ENCODE measurements around the gene FBLN2.

FBLN2 gene

GRCh38 chr3:13533885-13534301 is 15.0 kb upstream of the FBLN2 start:
- DNase-seq = no peak

GRCh38 chr3:13535526-13535875 is 13.4 kb upstream of the FBLN2 start:
- no peak for DNase-seq

- no peak for DNase-seq
Measured at GRCh38 chr3:13535905-13536304, 13.0 kb upstream of the FBLN2 start.

- no peak for DNase-seq
Measured at GRCh38 chr3:13536432-13536831, 12.5 kb upstream of the FBLN2 start.

- no peak for DNase-seq
Measured at GRCh38 chr3:13536832-13537231, 12.1 kb upstream of the FBLN2 start.

- DNase-seq = no peak
Measured at GRCh38 chr3:13537244-13537908, 11.5 kb upstream of the FBLN2 start.

DNA sequence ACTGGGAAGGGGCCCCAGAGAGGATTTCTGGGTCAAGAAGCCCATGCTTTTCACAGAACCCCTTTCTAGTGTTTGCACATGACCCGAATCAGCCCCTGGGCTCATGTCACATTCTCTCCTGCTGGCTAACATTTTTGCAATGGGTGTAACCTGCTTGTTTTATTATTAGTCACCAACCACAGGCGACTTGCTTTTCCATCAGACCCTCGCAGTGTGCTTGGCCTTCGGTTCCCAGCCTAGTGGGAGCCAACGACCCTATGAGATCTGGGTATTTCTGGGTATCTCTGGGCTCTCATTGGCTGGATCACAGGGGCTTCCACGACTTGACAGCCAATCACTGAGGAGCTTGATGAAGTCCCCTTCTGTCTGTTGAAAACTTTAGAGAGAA is 11.0 kb upstream of the FBLN2 start:
- DNase-seq = no peak

- DNase-seq = no peak
Measured at GRCh38 chr3:13538520-13539291, 10.2 kb upstream of the FBLN2 start.

GRCh38 chr3:13539292-13539638 is 9.7 kb upstream of the FBLN2 start:
- DNase-seq = no peak

GRCh38 chr3:13539671-13540070 is 9.3 kb upstream of the FBLN2 start:
- no peak for DNase-seq

DNA sequence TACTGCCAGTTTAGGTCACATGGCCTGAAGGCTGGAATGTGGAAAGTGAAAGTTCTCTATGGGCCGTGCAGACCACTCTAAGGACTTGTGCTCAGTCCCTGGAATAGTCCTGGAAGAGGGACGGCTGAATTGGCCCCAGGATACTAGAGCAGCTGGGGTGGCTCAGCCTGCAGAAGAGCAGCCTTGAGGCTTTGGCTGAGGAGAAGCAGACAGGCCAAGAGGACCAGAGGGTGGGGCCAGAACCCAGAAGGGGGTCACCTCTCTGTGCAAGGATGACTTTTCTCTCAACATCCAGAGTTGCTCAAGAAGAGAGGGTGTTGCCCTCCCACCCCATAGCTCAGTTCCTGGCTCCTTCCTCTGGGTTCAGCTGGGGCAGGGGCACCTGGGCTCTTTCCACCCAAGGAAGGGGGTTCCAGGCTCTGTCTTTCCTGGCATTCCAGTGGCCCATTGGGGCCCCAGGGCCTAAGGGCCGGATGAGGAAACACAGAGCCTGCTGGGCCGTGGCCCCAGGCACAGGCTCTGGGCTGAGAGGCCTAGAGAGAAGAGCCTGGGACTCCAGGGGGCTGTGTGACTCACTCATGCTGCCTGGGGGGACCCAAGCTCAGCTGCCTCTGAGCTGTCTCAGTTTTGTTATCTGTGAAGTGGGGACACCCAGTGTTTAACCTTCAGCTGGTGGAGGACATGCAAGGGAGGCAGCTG is 8.5 kb upstream of the FBLN2 start:
- no peak for DNase-seq

DNA sequence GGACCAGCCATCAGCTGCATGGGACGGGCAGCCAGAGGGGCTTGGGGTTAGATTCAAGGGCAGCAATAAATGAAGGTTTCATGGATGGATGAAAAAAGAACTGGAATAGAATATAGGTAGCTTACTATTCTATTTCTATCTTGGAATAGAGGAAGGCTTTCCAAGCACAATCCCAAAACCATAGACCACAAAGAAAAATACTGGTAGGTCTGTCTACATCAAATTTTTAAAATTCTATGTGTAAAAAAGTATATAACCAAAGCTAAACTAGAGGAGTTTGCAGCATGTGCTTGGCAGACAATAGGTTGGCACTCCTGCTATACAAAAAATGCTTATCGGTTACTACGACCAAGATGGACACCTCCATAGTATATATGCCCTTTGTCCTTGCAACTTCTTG is 7.2 kb upstream of the FBLN2 start:
- no peak for DNase-seq

GRCh38 chr3:13542142-13542541 is 6.8 kb upstream of the FBLN2 start:
- no peak for DNase-seq

DNA sequence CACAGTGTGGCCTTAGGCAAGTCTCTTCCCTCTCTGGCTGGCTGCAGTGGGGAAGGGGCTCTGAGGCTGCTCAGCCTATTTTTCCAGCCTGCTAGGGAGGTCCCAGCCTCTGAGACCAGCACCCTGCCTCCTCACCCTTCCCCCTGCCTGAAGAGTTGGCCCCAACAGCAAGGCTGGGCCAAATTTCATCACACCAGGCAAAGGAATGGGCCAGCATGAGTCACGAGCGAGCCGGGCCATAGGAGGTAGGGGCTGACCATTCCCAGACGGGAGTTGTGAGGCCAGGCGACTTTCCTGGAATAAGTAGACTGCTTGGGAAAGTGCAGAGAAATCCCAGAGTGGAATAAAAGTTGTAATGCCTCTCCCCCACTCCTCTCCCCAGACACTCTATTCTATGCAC is 5.7 kb upstream of the FBLN2 start:
- no peak for DNase-seq

GRCh38 chr3:13544293-13544831 is 4.6 kb upstream of the FBLN2 start:
- no peak for DNase-seq

- DNase-seq = no peak
Measured at GRCh38 chr3:13544951-13545651, 3.8 kb upstream of the FBLN2 start.

DNA sequence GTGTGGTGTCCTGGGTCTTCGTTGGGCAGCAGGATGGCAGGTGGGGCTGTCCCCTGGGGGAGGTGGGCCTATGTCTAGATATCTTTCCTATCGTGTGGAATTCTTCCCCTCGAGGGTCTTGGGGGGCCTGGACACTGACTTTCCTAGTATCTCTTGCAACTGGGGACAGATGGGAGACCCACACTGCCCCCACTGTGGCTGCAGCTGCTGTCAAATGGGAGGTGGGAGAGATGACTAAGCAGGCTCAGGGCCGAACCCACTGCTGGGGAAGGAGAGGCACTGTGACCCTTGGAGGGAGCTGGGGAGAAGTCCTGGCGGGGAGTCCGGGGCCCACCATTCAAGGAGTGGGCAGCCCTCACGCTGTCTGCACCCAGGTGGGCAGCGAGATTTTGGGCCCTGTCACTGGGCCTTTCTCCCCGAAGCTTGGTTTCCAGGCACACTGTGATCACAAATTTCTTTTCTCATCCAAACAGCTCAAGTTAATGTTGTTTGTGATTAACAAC is 2.9 kb upstream of the FBLN2 start:
- no peak for DNase-seq

GRCh38 chr3:13546667-13547171 is 2.2 kb upstream of the FBLN2 start:
- no peak for DNase-seq

DNA sequence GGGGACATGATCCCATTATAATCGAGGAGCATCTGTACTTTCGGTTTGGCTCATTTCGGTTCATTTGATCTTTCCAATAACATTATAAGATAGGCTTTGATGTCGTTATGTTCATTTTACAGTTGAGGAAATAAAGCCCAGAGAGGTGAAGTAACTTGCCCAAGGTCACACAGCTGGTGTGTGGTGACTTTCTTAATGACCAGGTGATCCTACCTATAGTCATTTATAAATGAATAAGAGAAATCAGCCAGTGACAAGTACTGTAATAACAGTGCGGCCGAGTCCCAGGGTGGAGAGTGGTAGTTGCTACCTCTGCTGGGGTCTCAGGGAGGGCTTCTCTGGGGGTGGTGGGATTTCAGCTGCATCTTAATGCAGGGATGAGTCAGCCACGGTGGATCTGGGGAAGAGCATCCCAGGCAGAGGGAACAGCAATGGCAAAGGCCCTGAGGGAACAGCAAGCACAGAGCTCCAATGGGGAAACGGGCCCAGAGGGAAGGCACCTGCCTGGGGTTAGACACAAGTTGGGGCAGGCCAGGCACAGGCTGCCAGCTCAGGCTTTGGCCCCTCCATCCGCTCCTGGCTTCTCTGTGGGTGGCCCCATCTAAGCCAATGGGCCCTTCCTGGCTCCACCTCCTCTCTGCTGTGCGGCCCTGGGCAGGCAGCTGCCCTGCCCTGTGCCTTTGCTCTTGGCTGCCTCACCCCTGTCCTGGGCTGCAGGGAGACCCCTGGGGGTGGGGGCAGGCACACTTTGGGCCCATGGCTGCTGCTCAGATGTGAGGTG is 1.1 kb upstream of the FBLN2 start:
- no peak for DNase-seq

DNA sequence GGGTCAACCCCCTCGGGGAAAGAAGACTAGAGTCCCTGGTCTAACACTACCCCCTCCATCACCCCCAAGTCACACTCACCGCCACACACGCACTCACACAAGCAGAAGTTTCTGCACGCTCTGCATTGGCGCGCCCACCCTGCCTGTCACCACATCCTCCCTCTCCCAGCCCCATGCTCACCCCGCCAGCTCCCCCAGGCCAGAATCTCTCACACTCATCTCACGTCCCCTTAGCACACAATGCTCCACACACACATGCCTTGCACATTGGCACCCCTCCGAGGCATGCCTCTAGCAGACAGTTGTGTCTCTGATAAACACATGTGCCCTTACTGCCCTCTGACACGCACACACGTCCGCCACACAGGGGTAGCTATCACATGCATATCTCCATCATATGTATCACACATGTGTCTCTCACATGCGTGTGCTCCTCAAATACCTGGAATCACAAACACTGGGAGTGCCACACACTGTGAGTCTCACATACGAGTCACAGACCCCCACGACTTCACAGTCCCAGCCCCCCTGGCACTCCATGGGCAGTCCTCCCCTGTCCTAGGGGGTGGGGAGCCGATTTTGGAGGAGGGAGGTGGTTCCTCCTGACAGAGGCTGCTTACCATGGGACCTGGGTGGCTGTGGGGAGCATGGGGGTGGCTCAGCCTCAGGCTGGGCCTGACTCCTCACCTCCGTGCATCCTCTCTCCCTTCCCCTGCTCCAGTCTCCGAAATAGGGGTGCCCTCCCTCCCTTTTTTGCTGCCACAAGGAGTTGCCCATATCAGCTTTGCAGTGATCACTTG is 898 bp downstream of the FBLN2 start:
- DNase-seq = no peak

DNA sequence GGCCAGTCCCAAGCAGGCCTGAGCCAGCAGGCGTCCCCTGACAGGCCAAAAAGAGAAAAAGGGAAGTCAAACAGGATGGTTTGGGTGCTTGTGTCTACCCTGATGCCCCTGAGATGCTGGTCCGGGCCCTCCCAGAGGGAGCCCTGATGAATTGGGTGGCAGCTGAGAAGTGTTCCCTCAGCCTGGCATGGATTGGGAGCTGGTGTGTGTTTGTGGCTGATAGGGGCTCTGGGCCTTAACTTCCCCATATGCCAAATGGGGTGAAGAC is 1.4 kb downstream of the FBLN2 start:
- DNase-seq = no peak

Measured in NCI-H1092 (cell line).